ENCODE results near the gene PXDC1. TPM values are rescaled to one million over a fixed set of nuclear protein-coding genes. Genes with fewer than 3 reads are reported as not detected.

PXDC1 gene
- total and polyA plus RNA-seq, 2 experiments from 2014 or later = 1.2 to 1.8 TPM

GRCh38 chr6:3687847-3688246, 63.7 kb downstream of the PXDC1 start (continued):
- TF ChIP-seq, protein P1, sequence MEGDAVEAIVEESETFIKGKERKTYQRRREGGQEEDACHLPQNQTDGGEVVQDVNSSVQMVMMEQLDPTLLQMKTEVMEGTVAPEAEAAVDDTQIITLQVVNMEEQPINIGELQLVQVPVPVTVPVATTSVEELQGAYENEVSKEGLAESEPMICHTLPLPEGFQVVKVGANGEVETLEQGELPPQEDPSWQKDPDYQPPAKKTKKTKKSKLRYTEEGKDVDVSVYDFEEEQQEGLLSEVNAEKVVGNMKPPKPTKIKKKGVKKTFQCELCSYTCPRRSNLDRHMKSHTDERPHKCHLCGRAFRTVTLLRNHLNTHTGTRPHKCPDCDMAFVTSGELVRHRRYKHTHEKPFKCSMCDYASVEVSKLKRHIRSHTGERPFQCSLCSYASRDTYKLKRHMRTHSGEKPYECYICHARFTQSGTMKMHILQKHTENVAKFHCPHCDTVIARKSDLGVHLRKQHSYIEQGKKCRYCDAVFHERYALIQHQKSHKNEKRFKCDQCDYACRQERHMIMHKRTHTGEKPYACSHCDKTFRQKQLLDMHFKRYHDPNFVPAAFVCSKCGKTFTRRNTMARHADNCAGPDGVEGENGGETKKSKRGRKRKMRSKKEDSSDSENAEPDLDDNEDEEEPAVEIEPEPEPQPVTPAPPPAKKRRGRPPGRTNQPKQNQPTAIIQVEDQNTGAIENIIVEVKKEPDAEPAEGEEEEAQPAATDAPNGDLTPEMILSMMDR (conservative IDR thresholded peaks at IDR 0.05; ENCODE audit: low read depth in 2 of 2) = no peak
- TF ChIP-seq CREB1 (CRISPR knock-in tag; IDR thresholded peaks at IDR 0.05; ENCODE audit: low read depth) (no peak), ZNF331 (CRISPR knock-in tag; IDR thresholded peaks at IDR 0.05; ENCODE audit: low read depth) (no peak), EZH2phosphoT487 (IDR thresholded peaks at IDR 0.05; ENCODE audit: unreplicated experiment) (no peak), POLR2AphosphoS5 (IDR thresholded peaks at IDR 0.05; ENCODE audit: low read depth) (no peak), NANOG (IDR thresholded peaks at IDR 0.05; ENCODE audit: borderline replicate concordance) (no peak), EZH2 (IDR thresholded peaks at IDR 0.05; ENCODE audit: low read depth, unreplicated experiment) (no peak), REST (IDR thresholded peaks at IDR 0.05; ENCODE audit: unreplicated experiment) (no peak), JUNB (IDR thresholded peaks at IDR 0.05; ENCODE audit: unreplicated experiment) (no peak), ZNF114 (CRISPR knock-in tag; IDR thresholded peaks at IDR 0.05) (no peak), STAT1 (IDR thresholded peaks at IDR 0.05; ENCODE audit: unreplicated experiment) (no peak)

DNA sequence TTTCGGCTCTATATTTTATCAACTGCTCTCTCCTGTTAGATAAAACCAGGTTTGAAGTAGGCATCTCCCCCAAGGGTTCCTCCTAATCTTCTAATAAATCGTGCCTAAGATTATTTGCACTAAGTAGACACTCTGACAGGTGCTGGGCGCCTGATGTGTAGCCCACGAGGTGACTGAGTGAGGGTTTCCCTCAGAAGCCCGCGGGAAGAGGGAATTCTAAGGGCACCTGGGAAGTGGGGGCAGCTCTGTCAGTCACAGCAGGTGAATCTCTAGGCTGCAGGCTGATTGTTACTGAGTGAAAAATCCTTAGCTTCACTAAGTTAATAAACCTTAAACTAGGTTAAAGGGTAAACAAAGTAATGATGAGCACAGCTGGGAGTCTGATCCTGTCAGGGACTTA, 68.2 kb downstream of the PXDC1 start:
- ATAC-seq = no peak
- Mint-ChIP-seq H3K4me1 (peaks cover 10% of the 10 kb centered on the region), H3K27ac (no peak overlapping the region), H3K9me3 (peaks cover 5% of the 10 kb centered on the region; the same call in 1 of the 3 replicates), H3K4me3 (no peak overlapping the region), H3K27me3 (ENCODE audit: insufficient read depth, low read depth, poor library complexity) (no peaks in the 10 kb centered on the region), H3K36me3 (ENCODE audit: low read depth) (no peaks in the 10 kb centered on the region)
- no peaks in the 10 kb centered on the region for H3K36me3 ChIP-seq (ENCODE audit: insufficient read depth)
- DNase-seq (ENCODE audit: low spot score) = no peak
- H3K9me2 ChIP-seq (ENCODE audit: insufficient read depth) = no peaks in the 10 kb centered on the region; the same call in 1 of the 2 replicates
- H3K27ac ChIP-seq (ENCODE audit: low read depth) = no peak overlapping the region
- H3K4me3 ChIP-seq = no peak overlapping the region
- no peaks in the 10 kb centered on the region for H3K79me2 ChIP-seq (replicated peaks; ENCODE audit: insufficient read depth)
- H3K4me2 ChIP-seq = no peak overlapping the region
- no peaks in the 10 kb centered on the region for H3K4me1 ChIP-seq (ENCODE audit: insufficient read depth)
- no peaks in the 10 kb centered on the region for H3F3A ChIP-seq (replicated peaks; ENCODE audit: low read depth)
- no peak overlapping the region for H2AFZ ChIP-seq
- no peaks in the 10 kb centered on the region for H4K20me1 ChIP-seq (replicated peaks; ENCODE audit: insufficient read depth)
- H3K27me3 ChIP-seq (ENCODE audit: insufficient read depth) = no peaks in the 10 kb centered on the region
- TF ChIP-seq REST (IDR thresholded peaks at IDR 0.05; ENCODE audit: unreplicated experiment) = no peak
- TF ChIP-seq, protein P1 (conservative IDR thresholded peaks at IDR 0.05; ENCODE audit: low read depth in 2 of 2) = no peak
- no peak for TF ChIP-seq CREB1 (CRISPR knock-in tag; IDR thresholded peaks at IDR 0.05; ENCODE audit: low read depth)
